ENCODE measurements around the gene TPRKB.

DNA sequence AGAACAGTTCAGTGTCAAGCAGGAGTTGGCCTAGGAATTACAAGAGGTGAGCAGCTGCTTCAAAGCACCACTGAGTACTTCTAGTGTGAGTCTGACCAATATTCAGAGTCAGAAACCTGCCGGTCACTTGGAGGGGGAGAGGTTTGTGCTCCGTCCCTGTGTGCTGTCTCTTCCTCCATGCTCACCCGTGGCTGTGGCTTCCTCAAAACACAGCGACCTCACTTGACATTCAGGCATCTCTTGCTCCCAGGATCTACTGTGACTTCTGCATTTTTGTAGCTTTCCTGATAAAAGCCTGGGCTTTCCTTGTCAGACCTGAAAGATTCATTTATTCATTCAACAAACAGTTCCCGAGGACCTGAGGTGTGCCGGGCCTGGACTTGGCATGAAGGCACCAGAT, 32.9 kb downstream of the TPRKB start:
- TF ChIP-seq, protein P1, sequence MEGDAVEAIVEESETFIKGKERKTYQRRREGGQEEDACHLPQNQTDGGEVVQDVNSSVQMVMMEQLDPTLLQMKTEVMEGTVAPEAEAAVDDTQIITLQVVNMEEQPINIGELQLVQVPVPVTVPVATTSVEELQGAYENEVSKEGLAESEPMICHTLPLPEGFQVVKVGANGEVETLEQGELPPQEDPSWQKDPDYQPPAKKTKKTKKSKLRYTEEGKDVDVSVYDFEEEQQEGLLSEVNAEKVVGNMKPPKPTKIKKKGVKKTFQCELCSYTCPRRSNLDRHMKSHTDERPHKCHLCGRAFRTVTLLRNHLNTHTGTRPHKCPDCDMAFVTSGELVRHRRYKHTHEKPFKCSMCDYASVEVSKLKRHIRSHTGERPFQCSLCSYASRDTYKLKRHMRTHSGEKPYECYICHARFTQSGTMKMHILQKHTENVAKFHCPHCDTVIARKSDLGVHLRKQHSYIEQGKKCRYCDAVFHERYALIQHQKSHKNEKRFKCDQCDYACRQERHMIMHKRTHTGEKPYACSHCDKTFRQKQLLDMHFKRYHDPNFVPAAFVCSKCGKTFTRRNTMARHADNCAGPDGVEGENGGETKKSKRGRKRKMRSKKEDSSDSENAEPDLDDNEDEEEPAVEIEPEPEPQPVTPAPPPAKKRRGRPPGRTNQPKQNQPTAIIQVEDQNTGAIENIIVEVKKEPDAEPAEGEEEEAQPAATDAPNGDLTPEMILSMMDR (IDR thresholded peaks at IDR 0.05; ENCODE audit: low read depth, low read length), result no peak
- no peak for TF ChIP-seq POLR2A (IDR thresholded peaks at IDR 0.05; ENCODE audit: extremely low read depth, insufficient read length)
- TF ChIP-seq MYC (IDR thresholded peaks at IDR 0.05; ENCODE audit: low read depth, low read length), result no peak
